A673 (cell line): Measurements from ENCODE around the gene RSPH4A. TPM values are rescaled to one million over a fixed set of nuclear protein-coding genes. Genes with fewer than 3 reads are reported as not detected.

Source experiments
- BruUV-seq: library from RNA; stranded (reverse); fragments of 400-500 nt; replicated peaks from 2 replicates; lab custom pipeline; 2021; lab: Mats Ljungman, UMichigan
- CTCF ChIA-PET: fragments of 300-600 bp; sonication (Branson Sonifier 250); formaldehyde crosslinking; loops from one replicate; lab custom pipeline; 2022; ENCODE audit warnings: antibody characterized with exemption; lab: Charles Lee
- POLR2A ChIA-PET: fragments of 300-600 bp; sonication (Branson Sonifier 250); formaldehyde crosslinking; loops from one replicate; lab custom pipeline; 2022; ENCODE audit warnings: antibody characterized with exemption; ENCODE audit not compliant: low non-redundant PET; lab: Charles Lee
- DNase-seq: peaks from one replicate; pipeline ENCODE4 v3.0.0-alpha.2; 2015; ENCODE audit warnings: low spot score
- H3K27ac ChIP-seq: fragments of 200-600 bp; sonication (generic); 2 replicates; pipeline ENCODE4 v1.5.1; 2016; ENCODE audit warnings: mixed run types, low read depth, mild to moderate bottlenecking, mixed read lengths, antibody characterized with exemption, low read length; ENCODE audit not compliant: poor library complexity, severe bottlenecking
- H3K27me3 ChIP-seq: fragments of 200-600 bp; sonication (generic); replicated peaks from 2 replicates; pipeline ENCODE4 v1.6.1; 2017; ENCODE audit warnings: mixed run types, low read depth, mild to moderate bottlenecking, mixed read lengths, antibody characterized with exemption, low read length; ENCODE audit not compliant: insufficient read depth, poor library complexity
- H3K36me3 ChIP-seq: fragments of 200-600 bp; sonication (generic); 2 replicates; pipeline ENCODE4 v1.6.1; 2016; ENCODE audit warnings: mixed run types, mild to moderate bottlenecking, mixed read lengths, antibody characterized with exemption, low read length; ENCODE audit not compliant: insufficient read depth, poor library complexity, severe bottlenecking
- H3K4me1 ChIP-seq: fragments of 200-600 bp; sonication (generic); 2 replicates; pipeline ENCODE4 v1.6.1; 2017; ENCODE audit warnings: mixed run types, mild to moderate bottlenecking, mixed read lengths, antibody characterized with exemption, low read length; ENCODE audit not compliant: insufficient read depth, poor library complexity, severe bottlenecking
- H3K4me3 ChIP-seq: fragments of 200-600 bp; sonication (generic); 2 replicates; pipeline ENCODE4 v1.5.1; 2016; ENCODE audit warnings: low read depth, mixed run types, mild to moderate bottlenecking, mixed read lengths, low read length; ENCODE audit not compliant: poor library complexity, severe bottlenecking
- H3K9me3 ChIP-seq: fragments of 200-600 bp; sonication (generic); 2 replicates; pipeline ENCODE4 v1.6.1; 2016; ENCODE audit warnings: mixed run types, low read depth, mild to moderate bottlenecking, mixed read lengths, antibody characterized with exemption, low read length; ENCODE audit not compliant: poor library complexity, severe bottlenecking
- CTCF ChIP-seq: fragments of 300-800, 200-600 bp; sonication (generic); conservative IDR thresholded peaks from 2 replicates; pipeline ENCODE4 v1.5.1; 2017; ENCODE audit warnings: low read depth, mild to moderate bottlenecking, antibody characterized with exemption, low read length, moderate library complexity, mixed read lengths
- EZH2 ChIP-seq: fragments of 200-600 bp; sonication (generic); IDR thresholded peaks from 2 replicates; pipeline ENCODE4 v1.6.1; 2017; ENCODE audit warnings: borderline replicate concordance, low read depth, mild to moderate bottlenecking, mixed read lengths, antibody characterized with exemption, low read length; ENCODE audit not compliant: poor library complexity, severe bottlenecking
- intact Hi-C: fragments of 100-400 bp; cut with micrococcal nuclease; formaldehyde crosslinking; loops from one replicate; pipeline ENCODE4 v1.10.0; 2022; ENCODE audit not compliant: unreplicated experiment
- total RNA-seq: library from RNA; stranded (reverse); gene quantifications from 2 replicates; pipeline ENCODE4 v1.2.3, GENCODE V29; 2021

RSPH4A gene
- total RNA-seq, 1 experiment from 2014 or later, result 0.26 TPM

GRCh38 chr6:116667623-116668022, 51.3 kb downstream of the RSPH4A start:
- Histone ChIP-seq H3K27ac (no peak overlapping the region), H3K4me3 (peak overlapping the region; percentile 76), H3K9me3 (no peaks in the 10 kb centered on the region), H3K4me1 (peaks cover 21% of the 10 kb centered on the region), H3K27me3 (no peaks in the 10 kb centered on the region), H3K36me3 (no peaks in the 10 kb centered on the region)
- intact Hi-C loops, result no loop called here
- ChIA-PET POLR2A (interaction anchor here (1.1 kb wide), 1 partner anchor 97 kb away, joined by 3 read pairs; the partner anchor contains the start of gene RWDD1), CTCF (no interaction called here)
- no peak for DNase-seq
- TF ChIP-seq EZH2 (no peak), CTCF (no peak)
- BruUV-seq, result no TSS peak

- Histone ChIP-seq H3K27me3 (no peaks in the 10 kb centered on the region), H3K9me3 (no peaks in the 10 kb centered on the region), H3K4me3 (no peak overlapping the region), H3K4me1 (peaks cover 3% of the 10 kb centered on the region), H3K27ac (no peak overlapping the region), H3K36me3 (no peaks in the 10 kb centered on the region)
- intact Hi-C loops, result no loop called here
- no TSS peak for BruUV-seq
- POLR2A ChIA-PET, result no interaction called here
- TF ChIP-seq EZH2 (no peak), CTCF (no peak)
- CTCF ChIA-PET, result no interaction called here
- DNase-seq, result no peak
These were observed 56.0 kb downstream of the RSPH4A start for GRCh38 chr6:116672306-116672705.

- H3K27me3 ChIP-seq, result no peaks in the 10 kb centered on the region
- intact Hi-C loops, result no loop called here
- ChIA-PET CTCF (no interaction called here), POLR2A (no interaction called here)
- no peak for DNase-seq
- H3K36me3 ChIP-seq, result no peaks in the 10 kb centered on the region
- TF ChIP-seq EZH2, result no peak
- TF ChIP-seq CTCF, result no peak
- H3K9me3 ChIP-seq, result no peaks in the 10 kb centered on the region
- no peak overlapping the region for H3K4me3 ChIP-seq
- H3K27ac ChIP-seq, result no peak overlapping the region
- H3K4me1 ChIP-seq, result no peaks in the 10 kb centered on the region
- BruUV-seq, result no TSS peak
These were observed 59.7 kb downstream of the RSPH4A start for GRCh38 chr6:116676021-116676420.
